HG02938 (cell line): ENCODE measurements around the gene PKP4.

Source experiments
- ATAC-seq: cut with Tn5 transposase; IDR thresholded peaks from one replicate; pipeline ENCODE4 v1.9.1; 2021; ENCODE audit warnings: mild to moderate bottlenecking, moderate library complexity; ENCODE audit not compliant: unreplicated experiment

PKP4 gene

GRCh38 chr2:158645299-158645698 is 188.5 kb downstream of the PKP4 start:
- ATAC-seq: no peak

GRCh38 chr2:158647436-158648231 is 190.9 kb downstream of the PKP4 start:
- no peak for ATAC-seq

GRCh38 chr2:158649846-158650245 is 193.1 kb downstream of the PKP4 start:
- no peak for ATAC-seq

- no peak for ATAC-seq
Measured at GRCh38 chr2:158650646-158651357, 194.1 kb downstream of the PKP4 start.

- ATAC-seq: no peak
Measured at GRCh38 chr2:158651358-158652057, 194.8 kb downstream of the PKP4 start.

GRCh38 chr2:158655628-158656027 is 198.9 kb downstream of the PKP4 start:
- ATAC-seq: no peak

- no peak for ATAC-seq
Measured at GRCh38 chr2:158656492-158657229, 199.9 kb downstream of the PKP4 start.

- ATAC-seq: no peak
Measured at GRCh38 chr2:158658396-158658795, 201.6 kb downstream of the PKP4 start.

- no peak for ATAC-seq
Measured at GRCh38 chr2:158659483-158659882, 202.7 kb downstream of the PKP4 start.

- no peak for ATAC-seq
Measured at GRCh38 chr2:158661231-158661630, 204.5 kb downstream of the PKP4 start.

- no peak for ATAC-seq
Measured at GRCh38 chr2:158662421-158662820, 205.7 kb downstream of the PKP4 start.

GRCh38 chr2:158663796-158664195 is 207.0 kb downstream of the PKP4 start:
- ATAC-seq: no peak

- no peak for ATAC-seq
Measured at GRCh38 chr2:158664987-158665386, 208.2 kb downstream of the PKP4 start.

- ATAC-seq: no peak
Measured at GRCh38 chr2:158665536-158666302, 209.0 kb downstream of the PKP4 start.

- ATAC-seq: no peak
Measured at GRCh38 chr2:158666969-158667368, 210.2 kb downstream of the PKP4 start.

- no peak for ATAC-seq
Measured at GRCh38 chr2:158667586-158667985, 210.8 kb downstream of the PKP4 start.

GRCh38 chr2:158668001-158668765 is 211.4 kb downstream of the PKP4 start:
- no peak for ATAC-seq

GRCh38 chr2:158670292-158670691 is 213.5 kb downstream of the PKP4 start:
- ATAC-seq: no peak
